ENCODE measurements around the gene NR3C1.

- TF ChIP-seq CTCF (IDR thresholded peaks at IDR 0.05; ENCODE audit: poor library complexity, severe bottlenecking) (no peak), POLR2AphosphoS5 (IDR thresholded peaks at IDR 0.05) (no peak), EZH2 (IDR thresholded peaks at IDR 0.05; ENCODE audit: borderline replicate concordance, insufficient read depth, low read length, poor library complexity, severe bottlenecking) (no peak), MXI1 (conservative IDR thresholded peaks at IDR 0.05; ENCODE audit: poor library complexity, severe bottlenecking) (no peak)
Measured at GRCh38 chr5:143349177-143349576, 54.3 kb downstream of the NR3C1 start.

All from neural cell (in vitro differentiated cells).